GM21515 (cell line): Measurements from ENCODE around the gene CITED1.

Experiments
- ATAC-seq: cut with Tn5 transposase; IDR thresholded peaks from one replicate; pipeline ENCODE4 v1.9.1; 2021; ENCODE audit not compliant: unreplicated experiment

CITED1 gene

DNA sequence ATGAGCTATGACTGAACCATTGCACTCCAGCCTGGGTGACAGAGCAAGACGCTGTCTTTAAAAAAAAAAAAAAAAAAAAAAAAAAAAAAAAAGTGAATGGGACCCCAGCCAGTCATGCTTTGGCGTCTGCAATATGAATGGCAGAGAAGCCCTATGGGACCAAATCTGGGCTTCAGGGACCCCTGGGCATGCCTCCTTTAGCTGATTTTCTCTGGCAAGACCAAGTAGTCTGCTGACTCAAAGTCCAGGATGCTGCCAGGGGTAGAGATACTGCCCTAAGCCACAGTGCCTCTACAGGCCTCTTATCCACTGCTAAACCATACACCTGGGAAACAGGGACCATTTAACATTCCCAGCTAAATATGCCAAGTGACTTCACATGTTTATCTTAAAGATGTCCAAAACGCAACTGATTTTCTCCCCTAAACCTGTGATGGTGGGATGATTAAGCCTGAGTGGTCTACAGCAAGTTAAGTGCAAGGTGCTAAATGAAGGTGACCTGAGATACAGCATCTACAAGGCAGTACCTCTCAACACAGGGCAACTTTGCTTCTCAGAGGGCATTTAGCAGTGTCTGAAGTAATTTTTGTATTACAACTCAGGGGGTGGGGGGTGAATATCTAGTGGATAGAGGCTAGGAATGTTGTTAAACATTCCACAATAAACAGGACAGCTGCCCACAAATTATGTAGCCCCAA is 34.5 kb downstream of the CITED1 start:
- ATAC-seq = no peak

GRCh38 chrX:72270316-72270866 is 35.3 kb downstream of the CITED1 start:
- ATAC-seq = no peak

DNA sequence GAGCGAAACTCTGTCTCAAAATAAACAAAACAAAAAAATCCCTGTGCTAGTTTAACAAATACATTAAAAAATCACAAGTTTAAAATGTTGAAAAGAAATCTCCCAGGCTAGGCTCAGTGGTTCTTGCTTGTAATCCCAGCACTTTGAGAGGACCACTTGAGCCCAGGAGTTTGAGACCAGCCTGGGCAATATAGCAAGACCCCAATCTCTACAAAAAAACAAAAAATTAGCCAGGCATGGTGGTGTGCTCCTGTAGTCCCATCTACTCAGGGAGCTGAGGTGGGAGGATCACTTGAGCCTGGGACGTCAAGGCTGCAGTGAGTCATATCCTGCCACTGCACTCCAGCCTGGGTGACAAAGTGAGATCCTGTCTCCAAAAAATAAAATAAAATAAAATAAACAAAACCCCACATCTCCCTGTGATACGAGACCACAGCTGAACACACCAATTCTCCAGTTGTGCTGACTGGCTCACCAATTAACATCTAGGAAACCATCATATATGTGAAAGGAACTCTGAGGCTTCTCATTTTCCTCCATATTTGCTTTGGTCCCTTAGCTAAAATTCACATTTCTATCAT is 36.0 kb downstream of the CITED1 start:
- no peak for ATAC-seq

DNA sequence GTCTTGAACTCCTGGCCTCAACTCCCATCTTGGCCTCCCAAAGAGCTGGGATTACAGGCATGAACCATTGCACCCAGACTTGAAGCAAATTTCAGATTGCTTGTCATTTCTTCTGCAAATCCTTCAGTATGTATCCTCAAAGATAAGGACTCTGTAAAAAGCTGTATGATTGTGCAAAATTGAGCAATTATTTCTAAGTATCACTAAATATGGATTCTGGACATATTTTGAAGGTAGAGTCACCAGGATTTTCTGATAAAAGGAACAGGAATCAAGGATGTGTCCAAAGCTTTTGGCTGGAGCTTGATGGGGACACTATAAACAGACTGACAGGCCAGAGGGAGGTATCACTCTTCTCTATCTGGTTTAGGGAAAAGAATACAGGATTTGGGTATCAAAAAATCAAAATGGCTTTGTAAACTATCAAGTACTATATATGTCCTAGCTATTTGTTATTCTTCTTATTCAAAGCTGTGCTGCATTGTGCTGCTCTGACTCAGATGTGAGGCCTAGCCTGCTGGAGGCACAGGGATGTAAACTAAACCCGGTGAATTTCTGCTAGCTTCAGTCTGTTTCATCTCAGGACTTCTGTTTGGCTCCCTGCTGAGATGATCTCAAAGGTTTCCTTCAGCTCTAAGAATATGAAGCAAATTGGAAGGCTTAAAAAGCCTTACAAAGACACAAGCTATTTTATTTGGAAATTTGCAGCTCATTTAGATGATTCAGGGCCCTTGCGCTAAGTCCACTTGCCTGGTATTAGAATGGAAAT is 36.9 kb downstream of the CITED1 start:
- ATAC-seq = no peak

DNA sequence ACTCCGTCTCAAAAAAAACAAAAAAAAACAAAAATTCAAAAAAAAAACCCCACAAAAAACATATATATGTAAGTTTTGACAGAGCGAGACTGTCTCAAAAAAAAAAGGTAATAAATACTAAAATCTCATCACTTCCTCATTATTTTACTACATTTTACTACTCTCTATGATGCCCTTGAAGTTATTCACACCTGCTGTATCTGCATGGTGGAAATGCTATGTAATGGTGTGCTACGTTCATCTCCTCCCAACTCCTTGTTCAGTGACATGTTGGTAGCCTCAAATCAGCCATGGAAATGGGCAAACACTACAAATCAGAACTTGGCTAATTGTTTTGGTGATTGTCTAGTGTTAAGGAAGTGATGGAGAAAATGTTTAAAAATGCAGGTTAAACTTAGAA is 40.5 kb downstream of the CITED1 start:
- ATAC-seq = no peak

DNA sequence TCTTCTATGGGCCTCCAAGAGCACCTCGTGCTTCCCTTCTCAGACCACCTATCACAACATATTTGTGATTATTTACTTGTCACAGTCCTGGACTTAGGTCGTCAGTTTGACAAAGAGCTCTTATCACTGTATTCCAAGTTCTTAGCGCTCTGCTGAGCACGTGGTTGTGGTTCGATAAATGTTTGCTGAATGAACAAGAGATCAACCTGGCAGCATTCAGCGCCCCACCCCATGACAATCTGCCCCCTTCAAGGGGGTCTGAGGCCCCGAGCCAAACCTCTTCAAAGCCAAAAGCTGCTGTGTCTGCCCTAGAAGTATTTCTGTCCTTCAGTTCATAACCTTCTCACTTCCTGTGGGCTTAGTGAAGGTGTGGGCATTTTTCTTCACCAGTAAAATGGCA is 43.6 kb downstream of the CITED1 start:
- ATAC-seq = no peak

DNA sequence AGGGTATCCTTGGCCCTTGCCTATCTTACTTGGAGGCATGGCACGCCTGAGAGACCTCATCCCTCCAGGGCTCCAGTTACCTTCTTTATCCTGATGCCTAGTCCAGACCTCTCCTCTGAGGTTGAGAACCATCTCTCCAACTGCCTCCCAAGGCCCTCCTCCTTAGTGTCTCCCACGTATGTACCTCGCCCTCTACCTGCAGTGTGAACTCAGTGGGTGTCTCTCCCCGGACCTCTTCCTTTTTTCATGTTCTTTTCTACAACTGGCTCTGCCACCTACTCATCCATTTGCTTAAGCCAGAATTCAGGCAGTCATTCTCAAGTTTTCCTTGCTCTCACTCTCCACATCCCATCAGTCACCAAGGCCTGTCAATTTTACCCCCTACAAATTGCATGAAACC is 45.3 kb downstream of the CITED1 start:
- ATAC-seq = no peak

DNA sequence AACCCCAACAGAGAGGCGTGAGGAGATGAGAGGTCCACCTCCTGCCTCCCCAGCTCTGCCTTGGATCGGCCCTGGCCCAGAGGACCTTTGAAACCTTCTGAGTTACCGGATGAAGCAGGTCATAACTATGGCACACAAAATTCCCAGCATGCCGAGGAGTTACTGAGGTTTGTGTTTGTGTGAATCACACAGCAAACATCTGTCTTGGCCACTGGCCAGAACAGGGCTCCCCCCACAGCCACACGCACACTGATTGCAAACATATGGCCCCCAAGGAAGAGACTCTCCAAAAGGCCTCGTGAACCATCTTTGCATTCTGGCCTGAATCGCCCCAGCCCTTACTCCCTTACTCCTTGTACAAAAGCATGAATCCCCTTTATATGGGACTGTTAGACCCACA is 47.5 kb downstream of the CITED1 start:
- no peak for ATAC-seq

- ATAC-seq = no peak
Measured at GRCh38 chrX:72255864-72256263, 49.9 kb downstream of the CITED1 start.

- ATAC-seq = no peak
Measured at GRCh38 chrX:72255445-72255844, 50.3 kb downstream of the CITED1 start.

- no peak for ATAC-seq
Measured at GRCh38 chrX:72254816-72255215, 50.9 kb downstream of the CITED1 start.

DNA sequence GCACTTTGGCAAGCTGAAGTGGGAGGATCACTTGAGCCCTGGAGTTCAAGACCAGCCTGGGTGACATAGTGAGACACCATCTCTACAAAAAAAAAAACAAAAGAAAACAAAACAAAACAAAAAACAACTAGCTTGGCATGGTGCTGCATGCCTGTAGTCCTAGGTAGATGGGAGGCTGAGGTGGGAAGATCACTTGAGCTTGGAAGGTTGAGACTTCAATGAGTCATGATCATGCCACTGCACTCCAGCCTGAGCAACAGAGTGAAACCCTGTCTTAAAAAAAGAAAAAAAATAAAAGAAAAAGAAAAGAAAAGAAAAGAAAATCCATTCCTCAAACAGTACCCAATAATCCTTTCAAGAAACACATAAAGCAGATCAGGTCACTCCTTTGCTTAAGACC is 52.0 kb downstream of the CITED1 start:
- ATAC-seq = no peak
